BLaER1 (cell line): ENCODE results near the gene SH3GLB2.
"Not testable (repeated sequence)": the region's sequence is repeated elsewhere in the genome, so short reads cannot be mapped to it uniquely, and the experiment has no call there.

Source experiments
- H3K27ac ChIP-seq: shearing (Covaris generic); formaldehyde crosslinking; 2 replicates; pipeline ENCODE4 v1.8.1; 2022
- H3K27me3 ChIP-seq: shearing (Covaris generic); formaldehyde crosslinking; 2 replicates; pipeline ENCODE4 v1.8.1; 2022
- H3K36me3 ChIP-seq: shearing (Covaris generic); formaldehyde crosslinking; 2 replicates; pipeline ENCODE4 v1.8.1; 2022
- H3K4me1 ChIP-seq: shearing (Covaris generic); formaldehyde crosslinking; 2 replicates; pipeline ENCODE4 v1.8.1; 2022
- H3K4me2 ChIP-seq: shearing (Covaris generic); formaldehyde crosslinking; 2 replicates; pipeline ENCODE4 v1.8.1; 2022
- H3K4me3 ChIP-seq: shearing (Covaris generic); formaldehyde crosslinking; 2 replicates; pipeline ENCODE4 v1.8.1; 2022
- H3K9ac ChIP-seq: shearing (Covaris generic); formaldehyde crosslinking; 2 replicates; pipeline ENCODE4 v1.8.1; 2022
- H3K9me3 ChIP-seq: shearing (Covaris generic); formaldehyde crosslinking; 2 replicates; pipeline ENCODE4 v1.8.1; 2022
- H4K20me1 ChIP-seq: shearing (Covaris generic); formaldehyde crosslinking; 2 replicates; pipeline ENCODE4 v1.8.1; 2022
- Cebpa-rat ChIP-seq: shearing (Covaris generic); IDR thresholded peaks from 2 replicates; pipeline ENCODE4 v1.8.1; 2022

The SH3GLB2 gene

GRCh38 chr9:128969491-128969890 lies 58.6 kb downstream of the SH3GLB2 start:
- Histone ChIP-seq H3K4me1 (no peaks in the 10 kb centered on the region), H3K4me2 (no peak overlapping the region), H3K27ac (no peak overlapping the region), H4K20me1 (no peaks in the 10 kb centered on the region), H3K9me3 (no peaks in the 10 kb centered on the region), H3K36me3 (peaks cover 95% of the 10 kb centered on the region), H3K9ac (no peak overlapping the region), H3K27me3 (no peaks in the 10 kb centered on the region), H3K4me3 (no peak overlapping the region)
- TF ChIP-seq Cebpa-rat: no peak

- not testable (repeated sequence) for H3K4me2 ChIP-seq, H3K4me1 ChIP-seq, H3K4me3 ChIP-seq, H3K27me3 ChIP-seq, H4K20me1 ChIP-seq, H3K9ac ChIP-seq, H3K27ac ChIP-seq, H3K9me3 ChIP-seq
- peaks cover 94% of the 10 kb centered on the region for H3K36me3 ChIP-seq
Measured at GRCh38 chr9:128961403-128961802, 66.7 kb downstream of the SH3GLB2 start.
